GM12878 (cell line): ENCODE results near the gene KRT31. TPM values are rescaled to one million over a fixed set of nuclear protein-coding genes. Genes with fewer than 3 reads are reported as not detected.

ENCODE experiments used
- ATAC-seq: fragments of 200-7000 bp; cut with Tn5 transposase; 3 replicates; pipeline ENCODE4 v1.9.1; 2020; ENCODE audit warnings: mild to moderate bottlenecking, moderate library complexity
- Bru-seq: library from RNA; stranded (reverse); fragments of 400-500 nt; gene quantifications from one replicate; lab custom pipeline; 2021; lab: Mats Ljungman, UMichigan
- BruChase-seq, 2 experiments: library from RNA; stranded (reverse); fragments of 400-500 nt; gene quantifications; one replicate each; lab custom pipeline; 2021; lab: Mats Ljungman, UMichigan
- BruUV-seq: library from RNA; stranded (reverse); fragments of 400-500 nt; replicated peaks from 2 replicates; lab custom pipeline; 2021; lab: Mats Ljungman, UMichigan
- CTCF ChIA-PET: fragments of 300-600 bp; sonication (Branson Sonifier 250); formaldehyde crosslinking; extraction: SDS; loops from one replicate; lab custom pipeline; 2021; ENCODE audit warnings: inconsistent platforms; lab: Yijun Ruan, JAX
- POLR2A ChIA-PET: fragments of 350-600 bp; formaldehyde crosslinking; extraction: SDS; loops from one replicate; lab custom pipeline; 2021; ENCODE audit warnings: inconsistent platforms; lab: Charles Lee
- RAD21 ChIA-PET: fragments of 300-600 bp; sonication (Branson Sonifier 250); formaldehyde crosslinking; loops from one replicate; lab custom pipeline; 2023; ENCODE audit warnings: antibody characterized with exemption; ENCODE audit not compliant: unreplicated experiment; lab: Charles Lee
- SMC1A ChIA-PET: fragments of 300-600 bp; sonication (Branson Sonifier 250); formaldehyde crosslinking; loops from one replicate; lab custom pipeline; 2023; ENCODE audit not compliant: unreplicated experiment, uncharacterized antibody; lab: Charles Lee
- DNase-seq: peaks from one replicate; pipeline ENCODE4 v3.0.0-alpha.2; 2011; ENCODE audit warnings: low read depth, low spot score
- FAIRE-seq: peaks from 3 replicates; lab custom pipeline; 2011; peaks lifted over from hg19 to GRCh38; lab: Jason Lieb, UNC
- H2AFZ ChIP-seq: 2 replicates; pipeline ENCODE4 v1.6.0; 2011; ENCODE audit warnings: low read depth, low read length, control low read depth; ENCODE audit not compliant: control insufficient read depth
- H3K27ac ChIP-seq: 2 replicates; pipeline ENCODE4 v1.5.1; 2011; ENCODE audit warnings: control low read depth; ENCODE audit not compliant: control insufficient read depth, insufficient read depth
- H3K27me3 ChIP-seq, 2 experiments: replicated peaks in 1 of 2; 2 replicates each; pipeline versions ENCODE4 v1.6.0 to v1.6.1; 2011; ENCODE audit warnings: low read length in 1 of 2; ENCODE audit not compliant: control insufficient read depth in 2 of 2, insufficient read depth in 2 of 2
- H3K36me3 ChIP-seq, 2 experiments: 2 replicates each; pipeline ENCODE4 v1.5.1; 2011; ENCODE audit warnings: low read length in 1 of 2; ENCODE audit not compliant: control insufficient read depth in 2 of 2, insufficient read depth in 2 of 2
- H3K4me1 ChIP-seq: 2 replicates; pipeline ENCODE4 v1.6.1; 2011; ENCODE audit warnings: mild to moderate bottlenecking, low read length, moderate library complexity, mixed read lengths; ENCODE audit not compliant: control insufficient read depth, insufficient read depth
- H3K4me2 ChIP-seq: 2 replicates; pipeline ENCODE4 v1.6.0; 2011; ENCODE audit warnings: control low read depth; ENCODE audit not compliant: control insufficient read depth, insufficient read depth
- H3K4me3 ChIP-seq: fragments of 200-600 bp; sonication (generic); 2 replicates; pipeline ENCODE4 v1.5.1; 2016
- H3K79me2 ChIP-seq: 2 replicates; pipeline ENCODE4 v1.6.0; 2011; ENCODE audit warnings: low read length; ENCODE audit not compliant: control insufficient read depth, insufficient read depth
- H3K9ac ChIP-seq: 2 replicates; pipeline ENCODE4 v1.8.0; 2011; ENCODE audit warnings: low read length, control low read depth, mixed read lengths; ENCODE audit not compliant: control insufficient read depth, insufficient read depth
- H3K9me3 ChIP-seq: replicated peaks from 3 replicates; pipeline ENCODE4 v1.5.1; 2011; ENCODE audit warnings: mild to moderate bottlenecking, low read length; ENCODE audit not compliant: control insufficient read depth, insufficient read depth
- H4K20me1 ChIP-seq: 2 replicates; pipeline ENCODE4 v1.6.0; 2011; ENCODE audit not compliant: control insufficient read depth, insufficient read depth
- E4F1 ChIP-seq: fragments of 450-650 bp; IDR thresholded peaks from 2 replicates; pipeline ENCODE4 v1.6.1; 2018; ENCODE audit warnings: borderline replicate concordance, mild to moderate bottlenecking; ENCODE audit not compliant: partially characterized antibody
- WGBS: methylation state at CpG from one replicate; pipeline ENCODE4 v1.1.6; 2016; ENCODE audit warnings: low lambda C conversion rate; ENCODE audit not compliant: insufficient replicate concordance, insufficient coverage; ENCODE audit errors: missing lambda C conversion rate; 5-methylcytosine and 5-hydroxymethylcytosine counted together
- in situ Hi-C: fragments of 300-500 bp; cut with MboI; formaldehyde crosslinking; loops from 9 replicates; pipeline ENCODE4 v1.14.3; 2018; ENCODE audit warnings: mixed read lengths
- intact Hi-C: fragments of 100-400 bp; cut with micrococcal nuclease; formaldehyde crosslinking; loops from one replicate; pipeline ENCODE4 v1.14.2; 2022; ENCODE audit not compliant: unreplicated experiment
- long read RNA-seq, 2 experiments: library from polyadenylated mRNA; unstranded; transcript quantifications; one replicate each; pipeline ENCODE4 v2.0.0, GENCODE V29; 2019 to 2020
- polyA minus RNA-seq, 3 experiments: library from RNA; depleted of rRNA, polyadenylated mRNA; stranded (reverse); fragments of >200 nt; gene quantifications; 2 replicates each; pipeline ENCODE4 v1.2.3, GENCODE V29; 2011
- polyA plus RNA-seq, 11 experiments: library from polyadenylated mRNA; depleted of rRNA in 4 of 11; unstranded in 6 of 11; stranded (reverse) in 5 of 11; fragments of >200 nt; fragmentation: Nextera tagmentation in 4 of 11; fragmentation: Illumina TruSeq in 1 of 11; extraction: Ambion mirVana in 4 of 11; extraction: Trizol in 1 of 11; gene quantifications; 1 replicate in 1 of 11; 2 replicates in 10 of 11; pipeline versions ENCODE4 v1.2.1 to v1.2.3, GENCODE V29; 2011 to 2016; ENCODE audit warnings: inconsistent platforms in 2 of 11, missing spikeins in 2 of 11, low read depth in 1 of 11
- total RNA-seq, 4 experiments: library from RNA; depleted of rRNA in 3 of 4; stranded (reverse); fragments of >200 nt in 3 of 4; fragmentation: Illumina TruSeq in 1 of 4; extraction: Trizol in 1 of 4; gene quantifications; 2 replicates each; pipeline versions ENCODE4 v1.2.1 to v1.2.3, GENCODE V29; 2013 to 2021

KRT31 gene
- not detected in 2 replicates for total RNA-seq (2013; cell fraction: nucleolus; rRNA removed)
- total RNA-seq (2014; rRNA removed) (not detected in 2 replicates), total RNA-seq (2014; rRNA removed; fragmentation: Illumina TruSeq; extraction: Trizol) (not detected in 2 replicates), total RNA-seq (2021) (not detected in 2 replicates), polyA plus RNA-seq (2011; rRNA removed) (not detected in 2 replicates), polyA plus RNA-seq (2014; fragmentation: Illumina TruSeq; extraction: Trizol) (not detected in 2 replicates), polyA plus RNA-seq (2014; fragmentation: Nextera tagmentation; extraction: Ambion mirVana) (not detected), polyA plus RNA-seq (2014; rRNA removed) (not detected in 2 replicates), polyA plus RNA-seq (2016; fragmentation: Nextera tagmentation; extraction: Ambion mirVana) (not detected), polyA minus RNA-seq (2011; rRNA and poly(A)+ RNA removed) (not detected in 2 replicates), Bru-seq, nascent RNA (not detected), BruChase-seq, experiment 1, labeled RNA remaining after a 6-hour chase (not detected), BruChase-seq, experiment 2, labeled RNA remaining after a 2-hour chase (not detected)
- polyA plus RNA-seq (2011; ENCODE audit: low read depth) = not detected
- polyA plus RNA-seq (2011; cell fraction: cytosol; rRNA removed) = not detected in 2 replicates
- polyA plus RNA-seq (2011; cell fraction: nucleus; rRNA removed) = not detected in 2 replicates
- polyA plus RNA-seq (2012) = not detected in 2 replicates
- polyA minus RNA-seq (2011; cell fraction: cytosol; rRNA and poly(A)+ RNA removed) = not detected in 2 replicates
- polyA minus RNA-seq (2011; cell fraction: nucleus; rRNA and poly(A)+ RNA removed) = not detected in 2 replicates
- long read RNA-seq, experiment 1 = 0 reads
- long read RNA-seq, experiment 2 = 0 reads

- Histone ChIP-seq H4K20me1 (no peaks in the 10 kb centered on the region), H3K79me2 (no peaks in the 10 kb centered on the region), H2AFZ (no peak within 1 kb of the TSS), H3K27ac (no peak within 1 kb of the TSS), H3K9me3 (no peaks in the 10 kb centered on the region), H3K9ac (no peak within 1 kb of the TSS), H3K4me2 (no peak within 1 kb of the TSS), H3K27me3 (peaks cover 0 to 6% of the 10 kb centered on the region in 2 experiments; a peak in 2 of 4 replicates), H3K4me1 (no peaks in the 10 kb centered on the region), H3K4me3 (no peak within 1 kb of the TSS), H3K36me3 (no peaks in the 10 kb centered on the region)
- FAIRE-seq (no peak), DNase-seq (no peak), ATAC-seq (no peak)
- ChIA-PET SMC1A (no interaction called here), RAD21 (no interaction called here), CTCF (no interaction called here), POLR2A (no interaction called here)
- intact Hi-C loops = no loop called here
- no TSS peak for BruUV-seq
- WGBS = 60% methylated on average over 15 of the region's 16 CpGs
- no peak for TF ChIP-seq E4F1
- in situ Hi-C loops = no loop called here
These were observed at the start of gene KRT31 for GRCh38 chr17:41396996-41397660. Gene KRT31, minus strand, starts transcription at chr17:41397608. Its CDS starts 69 bp downstream, at chr17:41397539.
